ENCODE measurements around the gene SYT15.

DNA sequence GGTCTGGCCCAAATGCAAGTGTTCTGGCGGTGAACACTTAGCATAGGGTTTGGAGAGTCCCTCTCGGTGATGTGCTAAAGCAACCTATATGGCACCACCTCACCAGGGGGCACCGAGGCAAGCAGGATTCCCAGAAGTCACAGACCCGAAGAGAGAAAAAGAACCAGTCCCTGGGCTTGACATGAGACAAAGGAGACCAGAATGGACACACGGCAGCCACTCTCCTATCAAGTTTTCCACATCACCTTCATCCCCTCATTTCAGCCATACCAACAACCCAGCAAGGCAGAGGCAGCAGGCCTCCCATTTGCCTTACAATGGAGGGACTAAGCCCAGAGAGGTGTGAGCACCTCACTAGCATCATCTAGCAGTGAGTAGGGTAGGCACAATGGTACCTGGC is 42.1 kb upstream of the SYT15 start:
- no peak for TF ChIP-seq CTCF (IDR thresholded peaks at IDR 0.05)
- no peak for TF ChIP-seq POLR2A (IDR thresholded peaks at IDR 0.05)

All from Peyer's patch (tissue), 4 donors.